ENCODE measurements around the gene ENTPD7.

The ENTPD7 gene

DNA sequence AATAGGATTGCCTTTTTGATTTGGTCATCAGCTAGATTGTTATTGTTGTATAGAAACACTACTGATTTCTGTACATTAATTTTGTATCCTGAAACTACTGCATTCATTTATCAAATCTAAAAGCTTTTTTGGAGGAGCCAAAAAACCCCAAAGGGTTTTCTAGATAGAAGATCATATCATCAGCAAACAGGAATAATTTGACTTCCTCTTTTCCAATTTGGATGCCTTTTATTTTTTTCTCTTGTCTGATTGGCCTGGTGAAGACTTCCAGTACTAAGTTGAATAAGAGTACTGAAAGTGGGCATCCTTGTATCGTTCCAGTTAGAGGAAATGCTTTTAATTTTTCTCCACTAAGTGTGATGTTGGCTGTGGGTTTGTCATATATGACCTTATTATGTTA is 10.6 kb upstream of the ENTPD7 start:
- DNase-seq (ENCODE audit: low read depth), result no peak

GRCh38 chr10:99652800-99653390 is 6.4 kb upstream of the ENTPD7 start:
- no peak for DNase-seq (ENCODE audit: low read depth)

GRCh38 chr10:99654390-99655175 is 4.7 kb upstream of the ENTPD7 start:
- DNase-seq (ENCODE audit: low read depth), result peak; percentile 50

DNA sequence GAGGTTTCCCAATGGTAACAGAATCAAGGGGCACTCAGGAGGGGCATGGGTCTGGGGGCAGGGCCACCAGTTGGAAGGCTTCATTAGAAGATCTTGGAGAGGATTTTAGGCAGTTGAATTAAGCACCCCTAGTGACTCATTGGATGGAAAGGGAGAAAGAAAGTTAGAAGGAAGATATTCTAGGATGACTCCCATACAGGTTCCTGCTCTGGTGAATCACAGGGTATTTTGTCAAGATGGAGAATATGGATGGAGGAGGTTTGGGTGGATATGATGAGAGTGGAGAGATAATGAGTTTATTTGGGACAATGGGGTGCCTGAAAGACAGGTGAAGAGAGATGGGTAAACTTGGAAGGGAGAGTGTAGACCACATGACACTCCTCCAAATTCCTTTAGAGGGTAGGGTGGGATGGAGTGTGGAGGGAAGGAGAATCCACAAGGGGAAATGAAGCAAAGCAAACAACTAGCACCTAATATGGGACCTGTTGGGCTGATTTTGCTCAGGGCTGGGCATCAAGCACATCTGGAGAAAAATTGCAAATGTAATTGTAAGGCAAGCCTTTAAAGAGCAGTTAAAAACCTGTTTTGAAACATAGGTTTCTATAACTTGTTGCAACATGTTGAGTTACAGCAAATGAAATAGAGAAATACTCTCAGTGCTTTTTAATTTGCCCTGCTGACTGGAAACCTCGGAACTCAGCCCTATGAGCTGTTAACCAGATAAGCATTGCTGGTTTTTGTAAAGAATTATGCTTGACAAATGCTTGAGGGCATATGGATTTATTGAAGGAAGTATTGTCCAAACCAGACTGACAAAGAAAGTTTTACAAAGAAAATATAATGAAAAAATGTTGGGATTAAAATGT is 2.9 kb upstream of the ENTPD7 start:
- DNase-seq (ENCODE audit: low read depth), result peak; percentile 26

DNA sequence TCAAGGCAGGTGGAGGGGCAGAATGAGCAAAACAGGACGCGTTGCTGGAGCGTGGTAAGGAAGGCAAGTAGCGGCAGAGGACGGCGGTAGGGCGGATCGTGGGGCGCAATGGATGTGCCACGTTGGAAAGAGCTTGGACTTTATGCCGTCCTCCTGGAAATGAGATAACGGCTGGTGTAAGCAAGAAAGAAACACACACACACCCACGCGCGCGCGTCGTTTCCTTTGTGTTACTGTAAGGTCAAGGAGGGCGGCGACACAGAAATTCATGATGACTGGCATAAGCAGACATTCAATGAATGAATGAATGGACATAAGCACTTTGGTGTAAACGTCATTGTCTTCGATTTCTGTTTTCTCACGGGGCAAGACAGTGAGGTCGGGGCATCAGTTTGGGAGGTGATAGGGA is 683 bp upstream of the ENTPD7 start:
- DNase-seq (ENCODE audit: low read depth), result peak; percentile 57

- DNase-seq (ENCODE audit: low read depth), result peak; percentile 7
Measured at GRCh38 chr10:99659868-99660366, 608 bp downstream of the ENTPD7 start.

GRCh38 chr10:99660662-99661376 is 1.5 kb downstream of the ENTPD7 start:
- DNase-seq (ENCODE audit: low read depth), result peak; percentile 22

DNA sequence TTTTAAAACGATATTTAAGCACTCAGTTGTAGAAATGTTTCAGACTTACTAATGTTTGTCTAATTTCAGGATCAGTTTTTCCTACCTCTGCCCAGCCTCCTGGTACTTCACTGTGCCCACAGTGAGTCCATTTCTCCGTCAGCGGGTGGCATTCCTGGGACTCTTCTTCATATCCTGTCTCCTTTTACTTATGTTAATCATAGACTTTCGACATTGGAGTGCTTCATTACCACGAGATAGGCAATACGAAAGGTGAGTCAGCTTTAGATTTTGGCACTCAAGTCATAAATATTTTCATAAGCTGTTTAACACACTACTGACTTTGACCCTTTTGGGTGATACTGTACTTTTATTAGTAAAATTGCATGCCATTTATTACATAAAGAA is 2.1 kb downstream of the ENTPD7 start:
- DNase-seq (ENCODE audit: low read depth), result peak; percentile 95

GRCh38 chr10:99665304-99665703 is 6.0 kb downstream of the ENTPD7 start:
- no peak for DNase-seq (ENCODE audit: low read depth)

DNA sequence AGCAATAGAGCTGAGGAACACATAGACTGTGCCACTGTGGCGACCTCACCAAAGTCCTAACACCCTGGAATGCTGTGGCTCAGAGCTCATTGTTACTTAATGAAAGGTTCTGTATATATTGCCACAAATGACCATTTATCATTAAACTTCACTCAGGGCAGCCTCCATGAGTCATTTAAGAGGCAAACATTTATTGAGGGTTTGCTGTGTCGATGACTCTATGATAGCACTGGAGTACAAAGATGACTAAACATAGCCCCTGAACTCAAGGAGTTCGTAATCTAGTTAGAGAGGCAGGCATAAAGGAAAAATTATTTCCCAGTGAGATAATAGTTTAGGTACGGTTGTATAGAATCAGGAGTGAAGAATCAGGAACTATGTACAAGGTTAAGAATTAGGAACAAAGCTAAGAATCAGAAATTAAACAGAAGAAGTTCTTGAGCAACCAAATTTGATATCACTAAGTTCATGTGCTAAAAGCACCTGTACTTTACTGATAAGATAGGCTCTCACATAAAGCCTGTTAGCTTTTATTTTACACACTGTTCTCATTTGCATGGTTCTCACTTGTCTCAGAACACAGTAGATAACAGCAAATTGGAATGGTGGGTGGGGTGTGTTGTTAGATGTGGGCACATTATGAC is 7.9 kb downstream of the ENTPD7 start:
- peak; percentile 90 for DNase-seq (ENCODE audit: low read depth)

GRCh38 chr10:99671386-99671785 is 12.1 kb downstream of the ENTPD7 start:
- no peak for DNase-seq (ENCODE audit: low read depth)

DNA sequence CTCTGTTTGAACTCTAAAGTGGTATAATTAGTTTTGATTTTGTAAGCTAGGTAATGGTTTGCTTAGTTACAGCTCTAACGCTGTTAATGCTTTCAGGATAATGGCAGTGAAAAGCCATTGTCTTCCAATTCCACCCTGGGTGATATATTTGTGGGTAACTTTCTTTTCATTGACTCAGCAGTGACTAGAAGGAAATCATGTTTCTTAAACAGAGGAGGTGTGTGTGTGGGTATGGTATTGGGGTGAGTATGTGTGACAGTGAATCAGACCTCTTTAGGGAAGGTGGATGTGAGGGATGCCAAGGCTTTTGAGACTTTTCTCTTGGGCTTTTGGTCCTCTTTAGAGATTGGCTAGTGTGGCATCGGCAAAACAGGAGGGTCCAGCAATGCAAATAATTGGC is 13.6 kb downstream of the ENTPD7 start:
- DNase-seq (ENCODE audit: low read depth), result no peak

GRCh38 chr10:99673492-99673891 is 14.2 kb downstream of the ENTPD7 start:
- no peak for DNase-seq (ENCODE audit: low read depth)

DNA sequence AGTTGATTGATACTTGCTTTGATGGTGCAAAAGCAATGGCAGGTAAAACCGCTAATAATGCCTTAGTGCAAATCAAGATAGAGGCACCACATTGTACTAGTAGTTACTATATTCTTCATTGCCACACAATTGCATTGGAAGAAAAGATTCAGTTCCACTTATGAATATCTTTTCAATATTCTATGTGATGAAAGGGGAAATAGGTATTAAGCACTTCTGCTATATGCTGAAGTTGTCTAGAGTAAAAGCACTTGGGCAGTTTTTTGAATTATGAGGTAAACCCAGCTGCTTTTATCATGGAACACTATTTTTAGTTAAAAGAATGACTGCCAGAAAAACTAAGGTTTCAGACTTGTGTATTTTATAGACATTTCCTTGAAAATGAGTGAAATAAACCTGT is 15.5 kb downstream of the ENTPD7 start:
- DNase-seq (ENCODE audit: low read depth), result no peak

GRCh38 chr10:99676426-99676825 is 17.1 kb downstream of the ENTPD7 start:
- peak; percentile 97 for DNase-seq (ENCODE audit: low read depth)

DNA sequence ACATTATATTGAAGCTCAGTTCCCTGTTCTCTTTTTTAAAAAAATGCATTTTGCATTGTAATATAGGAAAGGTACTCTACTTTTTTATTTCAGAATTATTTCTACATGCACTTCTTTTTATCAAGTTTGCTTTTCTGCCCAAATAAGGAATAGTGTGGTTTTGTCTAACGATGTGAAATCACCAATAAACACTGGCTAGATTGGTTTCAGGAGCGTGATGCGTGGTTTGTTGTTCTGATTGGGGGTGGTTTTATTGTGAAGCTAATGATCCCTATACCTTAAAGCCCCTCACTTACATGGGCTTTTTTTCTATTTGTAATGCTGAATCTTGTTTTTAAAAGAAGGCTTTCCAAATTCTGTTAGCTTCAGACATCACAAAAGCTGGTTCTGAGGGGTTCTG is 17.6 kb downstream of the ENTPD7 start:
- no peak for DNase-seq (ENCODE audit: low read depth)

DNA sequence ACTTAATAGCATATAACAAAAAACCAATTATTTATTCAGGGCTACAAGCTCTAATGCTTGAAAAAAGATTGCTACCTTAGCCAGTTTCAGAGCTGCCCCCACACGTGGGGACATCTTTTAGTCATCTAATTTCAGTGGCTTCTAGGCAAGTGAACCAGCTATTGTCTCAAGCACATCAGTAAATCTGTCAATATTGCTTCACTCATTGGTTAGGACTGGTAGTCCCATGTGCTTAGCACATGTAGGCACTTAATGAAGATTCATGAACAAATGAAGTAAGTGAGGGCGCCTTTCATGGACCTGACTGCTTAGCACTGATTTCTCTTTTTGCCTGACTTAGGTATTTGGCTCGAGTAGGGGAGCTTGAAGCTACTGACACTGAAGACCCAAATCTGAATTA is 19.6 kb downstream of the ENTPD7 start:
- DNase-seq (ENCODE audit: low read depth), result no peak

DNA sequence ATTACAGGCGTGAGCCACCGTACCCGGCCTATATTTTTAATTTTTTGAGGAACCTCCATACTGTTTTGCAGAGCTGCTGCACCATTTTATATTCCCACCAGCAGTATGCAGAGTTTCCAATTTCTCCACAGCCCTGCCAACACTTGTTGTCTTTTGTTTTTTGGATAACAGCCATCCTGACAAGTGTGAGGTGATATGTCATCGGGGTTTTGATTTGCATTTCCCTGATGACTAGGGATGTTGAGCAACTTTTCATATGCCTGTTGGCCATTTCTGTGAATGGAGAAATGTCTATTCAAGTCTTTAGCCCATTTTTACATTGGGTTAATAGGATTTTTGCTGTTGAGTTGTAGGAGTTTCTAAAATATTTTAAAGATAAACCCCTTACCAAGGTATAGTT is 22.2 kb downstream of the ENTPD7 start:
- peak; percentile 95 for DNase-seq (ENCODE audit: low read depth)

GRCh38 chr10:99682032-99682431 is 22.7 kb downstream of the ENTPD7 start:
- no peak for DNase-seq (ENCODE audit: low read depth)

DNA sequence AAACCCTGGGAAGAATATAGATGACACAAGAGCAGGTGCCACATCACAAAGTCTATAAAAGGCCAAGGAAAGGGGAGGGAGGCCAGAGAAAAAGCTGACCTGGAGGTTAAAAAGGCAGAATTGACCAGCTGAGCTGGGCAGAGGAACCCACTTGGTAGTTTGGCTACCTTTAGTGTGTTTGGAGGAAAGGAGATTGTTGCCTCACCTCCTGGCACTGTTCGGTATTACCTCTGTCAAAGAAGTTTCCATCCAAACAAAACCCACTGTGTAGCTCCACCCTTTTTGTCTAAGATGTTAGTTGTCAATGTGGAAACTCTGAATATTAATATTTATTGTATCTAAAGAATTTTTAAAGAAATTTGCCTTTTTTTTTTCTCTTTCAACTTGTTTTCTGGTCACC is 23.4 kb downstream of the ENTPD7 start:
- no peak for DNase-seq (ENCODE audit: low read depth)

GRCh38 chr10:99685597-99685967 is 26.3 kb downstream of the ENTPD7 start:
- DNase-seq (ENCODE audit: low read depth), result no peak

DNA sequence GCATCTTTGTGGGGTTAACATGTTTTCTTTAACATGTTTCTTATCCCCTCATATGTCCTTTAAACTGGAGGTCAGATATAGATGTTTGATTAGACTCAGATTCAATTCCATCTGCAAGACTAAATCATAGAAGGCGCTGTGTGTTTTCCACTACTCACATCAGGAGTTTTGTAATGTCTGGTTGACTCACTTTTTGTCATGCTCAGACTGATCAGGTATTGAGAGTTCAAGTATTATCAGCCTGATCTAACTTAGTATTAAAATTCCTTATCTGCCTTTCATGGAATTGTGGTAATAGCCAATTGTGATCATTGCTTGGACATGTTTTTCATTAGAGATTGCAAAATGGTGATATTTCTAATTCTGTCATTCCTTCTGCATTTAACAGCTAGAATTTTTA is 30.2 kb downstream of the ENTPD7 start:
- peak; percentile 70 for DNase-seq (ENCODE audit: low read depth)
